Esophagus (tissue), 2 donors: ENCODE results near the gene SLC16A6. TPM values are rescaled to one million over a fixed set of nuclear protein-coding genes. Genes with fewer than 3 reads are reported as not detected.

Experiments used
- H3K27ac ChIP-seq, 2 donors: one replicate each; pipeline ENCODE4 v1.5.1; 2013; ENCODE audit warnings: low read depth in 2 of 2, mild to moderate bottlenecking in 2 of 2, inconsistent platforms in 1 of 2, low read length in 1 of 2, moderate library complexity in 1 of 2
- H3K27me3 ChIP-seq, 2 donors: one replicate each; pipeline ENCODE4 v1.6.1; 2013; ENCODE audit warnings: low read length in 2 of 2, control low read depth in 1 of 2, mild to moderate bottlenecking in 1 of 2; ENCODE audit not compliant: insufficient read depth in 2 of 2, control insufficient read depth in 1 of 2
- H3K36me3 ChIP-seq, 2 donors: one replicate each; pipeline ENCODE4 v1.6.1; 2013; ENCODE audit warnings: low read length in 1 of 2; ENCODE audit not compliant: control insufficient read depth in 2 of 2, insufficient read depth in 2 of 2
- H3K4me1 ChIP-seq, 2 donors: one replicate each; pipeline ENCODE4 v1.6.1; 2013; ENCODE audit warnings: low read length in 1 of 2; ENCODE audit not compliant: control insufficient read depth in 2 of 2, insufficient read depth in 2 of 2
- H3K4me3 ChIP-seq, 2 donors: one replicate each; pipeline ENCODE4 v1.5.1; 2013; ENCODE audit warnings: low read length in 2 of 2, mild to moderate bottlenecking in 2 of 2, low read depth in 1 of 2, moderate library complexity in 1 of 2
- H3K9me3 ChIP-seq, 2 donors: one replicate each; pipeline ENCODE4 v1.6.1; 2013; ENCODE audit warnings: mild to moderate bottlenecking in 2 of 2, low read depth in 1 of 2, low read length in 1 of 2, moderate library complexity in 1 of 2; ENCODE audit not compliant: control insufficient read depth in 2 of 2, insufficient read depth in 1 of 2
- WGBS, 2 donors: extraction: QIAGEN DNeasy Blood & Tissue Kit; methylation state at CpG; one replicate each; pipeline ENCODE4 v1.1.7; 2013; 5-methylcytosine and 5-hydroxymethylcytosine counted together
- polyA plus RNA-seq, 2 donors: library from polyadenylated mRNA; stranded (reverse); fragments of 200-250 nt; gene quantifications; one replicate each; pipeline ENCODE4 v1.2.3, GENCODE V29; 2013
- donor health status: healthy with polysubstance abuse.
- donor health status: Bipolar disorder and iron deficiency.

The SLC16A6 gene
- polyA plus RNA-seq, 2 donors: 4.0 to 9.7 TPM

DNA sequence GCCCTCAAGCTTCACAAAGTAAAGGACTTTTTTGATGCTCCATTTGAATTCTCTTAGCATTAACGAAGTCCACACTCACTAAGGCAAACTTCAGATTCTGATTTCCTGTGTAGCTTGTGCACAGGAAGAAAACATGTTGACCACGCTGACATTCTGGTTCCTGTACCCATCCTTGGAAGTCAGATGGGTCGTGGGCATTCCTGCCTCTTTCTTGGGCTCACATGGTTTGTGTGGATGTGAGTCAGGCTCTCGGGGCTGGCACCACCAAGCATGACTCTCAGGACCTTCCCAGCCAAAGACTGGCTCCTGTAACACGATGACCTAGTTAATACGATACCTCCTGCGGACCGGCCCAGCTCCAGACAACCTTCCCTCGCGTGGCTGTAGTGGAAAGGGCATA, 33.2 kb upstream of the SLC16A6 start:
- Histone ChIP-seq H3K9me3 (no peaks in the 10 kb centered on the region), H3K27me3 (no peaks in the 10 kb centered on the region), H3K36me3 (no peaks in the 10 kb centered on the region), H3K27ac (no peak overlapping the region), H3K4me1 (no peaks in the 10 kb centered on the region), H3K4me3 (no peak overlapping the region)
- 84 to 87% methylated on average over 10 of the region's 10 CpGs for WGBS, 2 donors

GRCh38 chr17:68322630-68323029, 31.7 kb upstream of the SLC16A6 start:
- Histone ChIP-seq H3K9me3 (no peaks in the 10 kb centered on the region), H3K27ac (no peak overlapping the region), H3K36me3 (no peaks in the 10 kb centered on the region), H3K27me3 (no peaks in the 10 kb centered on the region), H3K4me1 (no peaks in the 10 kb centered on the region), H3K4me3 (no peak overlapping the region)
- 81 to 84% methylated on average over 3 of the region's 3 CpGs for WGBS, 2 donors

DNA sequence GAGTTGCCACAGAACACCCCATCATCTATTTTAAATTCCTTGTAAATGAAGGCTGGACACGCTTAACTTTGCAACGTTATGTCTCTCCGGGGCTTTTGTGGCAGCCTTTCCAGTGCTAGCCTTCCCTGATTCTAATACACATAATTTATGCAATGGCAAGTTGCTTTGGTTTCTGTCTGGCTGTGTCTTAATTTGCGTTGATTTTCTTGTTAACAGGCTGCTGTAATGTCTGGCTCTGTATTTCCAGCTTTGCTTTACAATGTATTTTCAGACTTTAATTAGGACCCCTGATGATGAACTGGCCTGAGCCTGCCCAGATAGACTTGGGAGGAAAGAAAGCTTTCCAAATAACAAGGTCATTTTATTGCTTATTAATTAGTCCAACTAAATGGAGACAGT, 30.6 kb upstream of the SLC16A6 start:
- no peaks in the 10 kb centered on the region for H3K27me3 ChIP-seq
- WGBS, 2 donors: 78 to 87% methylated on average over 4 of the region's 4 CpGs
- H3K9me3 ChIP-seq: no peaks in the 10 kb centered on the region
- H3K36me3 ChIP-seq: no peaks in the 10 kb centered on the region
- H3K4me3 ChIP-seq: no peak overlapping the region
- no peak overlapping the region for H3K27ac ChIP-seq
- no peaks in the 10 kb centered on the region for H3K4me1 ChIP-seq

GRCh38 chr17:68320943-68321555, 30.1 kb upstream of the SLC16A6 start:
- H3K4me3 ChIP-seq: no peak overlapping the region
- H3K9me3 ChIP-seq: no peaks in the 10 kb centered on the region
- H3K27ac ChIP-seq: no peak overlapping the region
- no peaks in the 10 kb centered on the region for H3K36me3 ChIP-seq
- H3K4me1 ChIP-seq: no peaks in the 10 kb centered on the region
- 96 to 98% methylated on average over 7 of the region's 7 CpGs for WGBS, 2 donors
- no peaks in the 10 kb centered on the region for H3K27me3 ChIP-seq

- H3K4me1 ChIP-seq: no peaks in the 10 kb centered on the region
- H3K27me3 ChIP-seq: no peaks in the 10 kb centered on the region
- H3K4me3 ChIP-seq: no peak overlapping the region
- 60 to 61% methylated on average over 5 of the region's 5 CpGs for WGBS, 2 donors
- H3K36me3 ChIP-seq: no peaks in the 10 kb centered on the region
- no peaks in the 10 kb centered on the region for H3K9me3 ChIP-seq
- no peak overlapping the region for H3K27ac ChIP-seq
Measured at GRCh38 chr17:68320311-68320865, 29.5 kb upstream of the SLC16A6 start.

GRCh38 chr17:68319410-68320162, 28.7 kb upstream of the SLC16A6 start:
- Histone ChIP-seq H3K9me3 (no peaks in the 10 kb centered on the region), H3K36me3 (no peaks in the 10 kb centered on the region), H3K4me3 (no peak overlapping the region), H3K27ac (no peak overlapping the region), H3K27me3 (no peaks in the 10 kb centered on the region), H3K4me1 (no peaks in the 10 kb centered on the region)
- WGBS, 2 donors: 93% methylated on average over 12 of the region's 12 CpGs

- H3K36me3 ChIP-seq: no peaks in the 10 kb centered on the region
- H3K9me3 ChIP-seq: no peaks in the 10 kb centered on the region
- H3K4me3 ChIP-seq: no peak overlapping the region
- 60 to 70% methylated on average over 8 of the region's 8 CpGs for WGBS, 2 donors
- no peak overlapping the region for H3K27ac ChIP-seq
- H3K27me3 ChIP-seq: no peaks in the 10 kb centered on the region
- no peaks in the 10 kb centered on the region for H3K4me1 ChIP-seq
Measured at GRCh38 chr17:68318103-68318991, 27.4 kb upstream of the SLC16A6 start.

- Histone ChIP-seq H3K4me3 (no peak overlapping the region), H3K27me3 (no peaks in the 10 kb centered on the region), H3K4me1 (peaks cover 0 to 2% of the 10 kb centered on the region in 2 donors), H3K9me3 (no peaks in the 10 kb centered on the region), H3K36me3 (no peaks in the 10 kb centered on the region), H3K27ac (no peak overlapping the region)
- WGBS, 2 donors: 88 to 89% methylated on average over 6 of the region's 6 CpGs
Measured at GRCh38 chr17:68317458-68317857, 26.5 kb upstream of the SLC16A6 start.

DNA sequence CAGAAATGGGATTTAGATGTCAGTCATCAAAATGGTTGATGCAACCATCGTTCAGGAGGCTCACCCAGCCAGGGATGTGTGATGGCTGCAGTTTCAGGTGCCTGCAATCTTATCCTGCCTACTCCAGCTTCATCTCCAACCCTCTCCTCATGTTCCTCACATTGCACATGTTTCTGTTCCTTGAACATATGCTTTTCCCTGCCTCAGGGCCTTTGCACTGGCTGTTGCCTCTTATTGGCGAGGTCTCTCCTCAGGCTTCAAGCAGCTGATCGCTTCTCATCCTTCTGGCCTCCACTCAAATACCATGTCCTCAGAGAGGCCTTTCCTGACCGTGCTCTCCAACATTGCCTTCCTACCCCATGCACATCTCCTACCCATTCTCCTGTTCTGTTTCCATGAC, 25.0 kb upstream of the SLC16A6 start:
- no peaks in the 10 kb centered on the region for H3K36me3 ChIP-seq
- no peak overlapping the region for H3K27ac ChIP-seq
- peaks cover 0 to 3% of the 10 kb centered on the region in 2 donors for H3K4me1 ChIP-seq
- no peaks in the 10 kb centered on the region for H3K9me3 ChIP-seq
- H3K4me3 ChIP-seq: no peak overlapping the region
- whole genome bisulfite sequencing, 2 donors: 87 to 94% methylated on average over 4 of the region's 4 CpGs
- H3K27me3 ChIP-seq: no peaks in the 10 kb centered on the region
